Endothelial cell (in vitro differentiated cells): ENCODE results near the gene NAA15. TPM values are rescaled to one million over a fixed set of nuclear protein-coding genes. Genes with fewer than 3 reads are reported as not detected.
A peak's percentile ranks its signal among the peaks of the same experiment; 100 is the strongest.

Source experiments
- DNase-seq: peaks from one replicate; pipeline ENCODE4 v3.0.0; 2021; ENCODE audit warnings: low spot score
- H3K27ac Mint-ChIP-seq: one replicate; pipeline ENCODE4 v1.8.0; 2021; ENCODE audit warnings: mixed read lengths, inconsistent platforms; ENCODE audit not compliant: unreplicated experiment
- H3K27me3 Mint-ChIP-seq: one replicate; pipeline ENCODE4 v1.8.0; 2021; ENCODE audit warnings: mild to moderate bottlenecking, moderate library complexity, mixed read lengths, inconsistent platforms; ENCODE audit not compliant: unreplicated experiment
- H3K36me3 Mint-ChIP-seq: one replicate; pipeline ENCODE4 v1.8.0; 2021; ENCODE audit warnings: mild to moderate bottlenecking, low read depth, mixed read lengths, inconsistent platforms; ENCODE audit not compliant: unreplicated experiment
- H3K4me1 Mint-ChIP-seq: one replicate; pipeline ENCODE4 v1.8.0; 2021; ENCODE audit warnings: mild to moderate bottlenecking, mixed read lengths, inconsistent platforms; ENCODE audit not compliant: unreplicated experiment
- H3K4me3 Mint-ChIP-seq: one replicate; pipeline ENCODE4 v1.8.0; 2021; ENCODE audit warnings: mild to moderate bottlenecking, mixed read lengths, inconsistent platforms; ENCODE audit not compliant: unreplicated experiment
- H3K9me3 Mint-ChIP-seq: one replicate; pipeline ENCODE4 v1.8.0; 2021; ENCODE audit warnings: mixed read lengths, inconsistent platforms; ENCODE audit not compliant: unreplicated experiment
- CTCF ChIP-seq: fragments of 200-600 bp; sonication (generic); IDR thresholded peaks from one replicate; pipeline ENCODE4 v1.5.0; 2021; ENCODE audit warnings: antibody characterized with exemption; ENCODE audit not compliant: unreplicated experiment
- total RNA-seq: library from RNA; stranded (reverse); fragmentation: NEBNext Ultra II Directional; extraction: Animal tissue kit (Norgen Biotek cat#: 25700); gene quantifications from one replicate; pipeline ENCODE4 v1.2.1, GENCODE V29; 2021; ENCODE audit not compliant: unreplicated experiment

Gene NAA15
- total RNA-seq, 1 donor from 2014 or later, result 37.8 TPM

- Mint-ChIP-seq H3K36me3 (peaks cover 4% of the 10 kb centered on the region), H3K27ac (peak overlapping the region; percentile 84), H3K4me1 (peaks cover 4% of the 10 kb centered on the region)
Observed at GRCh38 chr4:139295206-139295941, 5.9 kb upstream of the NAA15 start.

GRCh38 chr4:139295942-139296299 lies 5.4 kb upstream of the NAA15 start:
- Mint-ChIP-seq H3K4me1 (peaks cover 8% of the 10 kb centered on the region), H3K9me3 (no peaks in the 10 kb centered on the region), H3K36me3 (peaks cover 4% of the 10 kb centered on the region), H3K27me3 (peaks cover 8% of the 10 kb centered on the region), H3K4me3 (peak overlapping the region; percentile 98), H3K27ac (no peak overlapping the region)
- no peak for DNase-seq
- TF ChIP-seq CTCF, result peak; percentile 43

More at GRCh38 chr4:139295206-139295941, 5.9 kb upstream of the NAA15 start:
- H3K27me3 Mint-ChIP-seq, result peaks cover 5% of the 10 kb centered on the region
- no peaks in the 10 kb centered on the region for H3K9me3 Mint-ChIP-seq
- peak; percentile 97 for TF ChIP-seq CTCF
- peak; percentile 100 for DNase-seq
- H3K4me3 Mint-ChIP-seq, result peak overlapping the region; percentile 98

- no peak for DNase-seq
- Mint-ChIP-seq H3K4me3 (no peak overlapping the region), H3K4me1 (peaks cover 8% of the 10 kb centered on the region), H3K36me3 (peaks cover 4% of the 10 kb centered on the region), H3K27me3 (peaks cover 14% of the 10 kb centered on the region), H3K27ac (no peak overlapping the region), H3K9me3 (no peaks in the 10 kb centered on the region)
- no peak for TF ChIP-seq CTCF
Observed at GRCh38 chr4:139297001-139297410, 4.3 kb upstream of the NAA15 start.

- Mint-ChIP-seq H3K36me3 (peaks cover 4% of the 10 kb centered on the region), H3K4me3 (no peak overlapping the region), H3K9me3 (no peaks in the 10 kb centered on the region), H3K4me1 (peaks cover 18% of the 10 kb centered on the region), H3K27ac (no peak overlapping the region), H3K27me3 (peaks cover 17% of the 10 kb centered on the region)
- TF ChIP-seq CTCF, result no peak
- DNase-seq, result no peak
Observed at GRCh38 chr4:139299536-139299935, 1.8 kb upstream of the NAA15 start.

- no peak for DNase-seq
- H3K4me3 Mint-ChIP-seq, result peak overlapping the region; percentile 99
- no peaks in the 10 kb centered on the region for H3K9me3 Mint-ChIP-seq
- peaks cover 13% of the 10 kb centered on the region for H3K4me1 Mint-ChIP-seq
- H3K27ac Mint-ChIP-seq, result peak overlapping the region; percentile 85
- H3K27me3 Mint-ChIP-seq, result peaks cover 13% of the 10 kb centered on the region
- TF ChIP-seq CTCF, result no peak
- H3K36me3 Mint-ChIP-seq, result peaks cover 7% of the 10 kb centered on the region
Observed at GRCh38 chr4:139300431-139301112, 733 bp upstream of the NAA15 start.
